ENCODE measurements around the gene SNCG. TPM values are rescaled to one million over a fixed set of nuclear protein-coding genes. Genes with fewer than 3 reads are reported as not detected.

SNCG gene
- total and polyA plus RNA-seq, 2 of the 8 experiments (the other 6 are each of a cell fraction or from before 2014, with no cell fraction given), result 4.4 to 12.2 TPM

DNA sequence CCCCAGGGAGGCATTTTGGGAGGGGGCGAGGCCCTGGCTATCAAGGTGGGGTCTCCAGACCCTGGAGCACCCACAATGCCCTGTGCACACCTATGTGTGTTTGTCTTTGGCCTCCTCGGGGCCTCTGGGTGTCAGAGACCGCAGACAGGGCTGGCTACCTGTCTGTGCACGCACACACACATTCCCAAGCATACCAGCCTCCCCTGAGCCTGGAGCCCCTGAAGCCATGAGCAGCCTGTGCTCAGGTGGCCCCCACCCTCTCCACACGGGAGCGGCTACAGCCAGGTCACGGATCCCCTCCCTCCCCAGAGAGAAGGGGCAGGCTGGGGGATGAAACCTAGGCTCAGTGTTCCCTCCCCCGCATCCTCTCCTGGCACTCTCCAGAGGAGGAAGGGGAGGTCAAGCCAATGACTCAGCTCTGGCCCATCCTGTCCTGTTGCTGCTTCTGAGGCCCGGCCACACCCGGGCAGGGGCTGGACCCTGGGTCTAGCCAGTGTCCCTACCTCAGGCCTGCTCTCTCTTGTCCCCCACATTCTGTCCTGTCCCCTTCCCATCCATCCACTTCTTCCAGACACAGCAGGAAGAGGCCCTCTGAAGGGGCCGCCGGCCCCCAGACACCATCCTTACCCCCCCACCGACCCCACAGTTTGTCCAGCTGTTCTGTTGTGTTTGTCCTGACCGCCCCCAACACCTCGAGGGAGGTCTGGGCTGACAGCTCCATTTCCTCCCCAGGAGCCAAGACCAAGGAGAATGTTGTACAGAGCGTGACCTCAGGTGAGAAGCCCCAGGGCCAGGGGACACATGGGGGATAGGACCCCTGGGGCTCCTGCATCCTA is 720 bp downstream of the SNCG start (continued):
- TF ChIP-seq SIX5 (IDR thresholded peaks at IDR 0.05; ENCODE audit: low read depth, low read length) (no peak), JUN (IDR thresholded peaks at IDR 0.05; ENCODE audit: low read depth, low read length) (no peak), SIRT6 (IDR thresholded peaks at IDR 0.05; ENCODE audit: low read length) (no peak)

Measured in H1 (cell line).